Measurements from ENCODE around the gene DDX6. TPM values are rescaled to one million over a fixed set of nuclear protein-coding genes. Genes with fewer than 3 reads are reported as not detected.

The DDX6 gene
- total and polyA plus RNA-seq, 2 experiments from 2014 or later, result 20.9 to 88.9 TPM

- no peak overlapping the region for H2AFZ ChIP-seq
- in situ Hi-C loops (cut with MboI), result loop anchor here (10.0 kb wide), 1 partner anchor 245 kb away; no protein-coding TSS in a partner anchor
- H3K36me3 ChIP-seq (ENCODE audit: low read depth), result no peaks in the 10 kb centered on the region
- H3K9me2 ChIP-seq (ENCODE audit: insufficient read depth), result no peaks in the 10 kb centered on the region
- no peak for DNase-seq
- TF ChIP-seq EZH2 (IDR thresholded peaks at IDR 0.05; ENCODE audit: insufficient read depth, poor library complexity, severe bottlenecking) (no peak), EZH2phosphoT487 (IDR thresholded peaks at IDR 0.05; ENCODE audit: insufficient read depth, low read depth) (no peak)
- no peak overlapping the region for H3K4me2 ChIP-seq (ENCODE audit: unreplicated experiment)
- H3K79me2 ChIP-seq (ENCODE audit: insufficient read depth), result no peaks in the 10 kb centered on the region
- H3K9me3 ChIP-seq (ENCODE audit: low read depth), result no peaks in the 10 kb centered on the region
- no peaks in the 10 kb centered on the region for H4K20me1 ChIP-seq (ENCODE audit: insufficient read depth)
- H3K4me1 ChIP-seq (ENCODE audit: insufficient read depth), result no peaks in the 10 kb centered on the region
- WGBS, 2 experiments (ENCODE audit: low coverage in 1 of 2, low lambda C conversion rate in 2 of 2, missing lambda C conversion rate in 2 of 2), result 75 to 80% methylated on average over 7 of the region's 7 CpGs
- H3K9ac ChIP-seq, result no peak overlapping the region
- H3K27ac ChIP-seq, result no peak overlapping the region
- H3K27me3 ChIP-seq (replicated peaks; ENCODE audit: insufficient read depth), result no peaks in the 10 kb centered on the region
- no peaks in the 10 kb centered on the region for H3F3A ChIP-seq (ENCODE audit: insufficient read depth)
- no peak overlapping the region for H3K4me3 ChIP-seq
Measured at GRCh38 chr11:118699506-118700220, 91.3 kb downstream of the DDX6 start.

Small RNAs within 50 kb of the gene (small RNA-seq; reads per million reads assigned to genes)
- gene AP004609.2 (ENCODE audit: low read depth, low replicate concordance) (not detected), gene RF00019 (ENCODE audit: low read depth, low replicate concordance) (not detected), gene RNU6-376P (ENCODE audit: low read depth, low replicate concordance) (not detected)

Other genes starting within 250 kb of the DDX6 start
- gene IFT46, start 225.2 kb downstream of the DDX6 start, total RNA-seq (2014; rRNA removed; shearing (Covaris generic)), result 38.1 and 49.5 TPM in 2 replicates
- 21.7 and 25.9 TPM in 2 replicates for gene IFT46, start 225.2 kb downstream of the DDX6 start, polyA plus RNA-seq (2016; fragmentation: Nextera tagmentation; extraction: Ambion mirVana)
- gene ARCN1, start 218.8 kb downstream of the DDX6 start, total RNA-seq (2014; rRNA removed; shearing (Covaris generic)), result 187 and 191 TPM in 2 replicates
- gene ARCN1, start 218.8 kb downstream of the DDX6 start, polyA plus RNA-seq (2016; fragmentation: Nextera tagmentation; extraction: Ambion mirVana), result 188 and 190 TPM in 2 replicates
- gene PHLDB1, start 183.5 kb downstream of the DDX6 start, total RNA-seq (2014; rRNA removed; shearing (Covaris generic)), result 102 and 109 TPM in 2 replicates
- gene PHLDB1, start 183.5 kb downstream of the DDX6 start, polyA plus RNA-seq (2016; fragmentation: Nextera tagmentation; extraction: Ambion mirVana), result 91.7 and 91.8 TPM in 2 replicates
- gene TREH, start 111.5 kb downstream of the DDX6 start, total RNA-seq (2014; rRNA removed; shearing (Covaris generic)), result not detected in 2 replicates
- 0.06 and 0.09 TPM in 2 replicates for gene TREH, start 111.5 kb downstream of the DDX6 start, polyA plus RNA-seq (2016; fragmentation: Nextera tagmentation; extraction: Ambion mirVana)
- gene CXCR5, start 92.7 kb upstream of the DDX6 start, total RNA-seq (2014; rRNA removed; shearing (Covaris generic)), result not detected in 2 replicates
- not detected in 2 replicates for gene CXCR5, start 92.7 kb upstream of the DDX6 start, polyA plus RNA-seq (2016; fragmentation: Nextera tagmentation; extraction: Ambion mirVana)
- gene BCL9L, start 134.8 kb upstream of the DDX6 start, total RNA-seq (2014; rRNA removed; shearing (Covaris generic)), result 13.9 and 17.6 TPM in 2 replicates
- gene BCL9L, start 134.8 kb upstream of the DDX6 start, polyA plus RNA-seq (2016; fragmentation: Nextera tagmentation; extraction: Ambion mirVana), result 7.2 TPM in 2 replicates
- gene UPK2, start 165.1 kb upstream of the DDX6 start, total RNA-seq (2014; rRNA removed; shearing (Covaris generic)), result not detected in 2 replicates
- gene UPK2, start 165.1 kb upstream of the DDX6 start, polyA plus RNA-seq (2016; fragmentation: Nextera tagmentation; extraction: Ambion mirVana), result 0.27 and 0.28 TPM in 2 replicates
- gene FOXR1, start 180.6 kb upstream of the DDX6 start, total RNA-seq (2014; rRNA removed; shearing (Covaris generic)), result not detected in 2 replicates
- not detected in 2 replicates for gene FOXR1, start 180.6 kb upstream of the DDX6 start, polyA plus RNA-seq (2016; fragmentation: Nextera tagmentation; extraction: Ambion mirVana)
- gene CENATAC, start 207.0 kb upstream of the DDX6 start, total RNA-seq (2014; rRNA removed; shearing (Covaris generic)), result 15.3 and 19.3 TPM in 2 replicates
- gene CENATAC, start 207.0 kb upstream of the DDX6 start, polyA plus RNA-seq (2016; fragmentation: Nextera tagmentation; extraction: Ambion mirVana), result 10.4 and 13.1 TPM in 2 replicates
- gene RPS25, start 227.2 kb upstream of the DDX6 start, total RNA-seq (2014; rRNA removed; shearing (Covaris generic)), result 653 and 1,103 TPM in 2 replicates
- 1,202 and 1,239 TPM in 2 replicates for gene RPS25, start 227.2 kb upstream of the DDX6 start, polyA plus RNA-seq (2016; fragmentation: Nextera tagmentation; extraction: Ambion mirVana)
- 70.4 and 90.6 TPM in 2 replicates for gene TRAPPC4, start 227.6 kb upstream of the DDX6 start, total RNA-seq (2014; rRNA removed; shearing (Covaris generic))
- gene TRAPPC4, start 227.6 kb upstream of the DDX6 start, polyA plus RNA-seq (2016; fragmentation: Nextera tagmentation; extraction: Ambion mirVana), result 207 and 210 TPM in 2 replicates
- 11.1 and 13.7 TPM in 2 replicates for gene SLC37A4, start 239.7 kb upstream of the DDX6 start, total RNA-seq (2014; rRNA removed; shearing (Covaris generic))
- 7.8 and 7.9 TPM in 2 replicates for gene SLC37A4, start 239.7 kb upstream of the DDX6 start, polyA plus RNA-seq (2016; fragmentation: Nextera tagmentation; extraction: Ambion mirVana)

Data from GM23248 (cell line).